Activated CD4-positive, alpha-beta T cell treated with anti-CD3 and anti-CD28 coated beads for 1 hour (primary cell): ENCODE measurements around the gene TSPEAR.
"Not testable (repeated sequence)": the region's sequence is repeated elsewhere in the genome, so short reads cannot be mapped to it uniquely, and the experiment has no call there.

ENCODE experiments used
- DNase-seq: peaks from one replicate; pipeline ENCODE4 v3.0.0-alpha.2; 2020

Gene TSPEAR

DNA sequence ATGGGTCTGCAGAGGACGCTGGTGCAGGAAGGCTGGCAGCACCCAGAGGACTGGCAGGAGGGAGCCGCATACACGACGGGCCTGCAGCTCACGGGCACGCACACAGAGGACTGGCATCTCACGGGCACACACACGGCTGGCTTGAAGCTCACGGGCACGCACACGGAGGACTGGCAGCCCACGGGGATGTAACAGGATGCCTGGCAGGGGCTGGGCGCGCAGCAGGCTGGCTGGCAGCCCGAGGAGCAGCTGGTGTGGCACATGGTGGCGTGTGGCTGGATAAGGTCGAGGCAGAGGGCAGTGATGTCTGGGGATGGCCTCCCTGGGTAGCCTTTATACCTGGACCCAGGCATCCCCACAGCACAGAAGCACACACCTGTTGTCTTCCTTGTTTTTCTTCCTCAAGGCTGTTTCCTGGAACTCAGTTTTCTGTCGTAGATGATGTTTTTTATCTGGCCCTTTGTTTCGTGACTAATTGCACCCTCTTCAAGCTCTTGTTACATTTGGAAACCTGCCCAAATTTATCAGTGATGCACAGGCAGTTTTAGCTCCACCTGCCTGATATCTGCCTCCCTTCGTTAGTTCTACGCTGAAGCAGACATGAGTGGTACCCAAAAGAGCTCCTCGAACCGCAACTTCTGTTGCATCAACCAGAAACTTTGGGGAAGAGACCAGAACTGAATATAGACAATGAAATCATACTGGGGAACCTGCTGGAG, 29.4 kb downstream of the TSPEAR start, which contains the start of gene KRTAP12-1:
Gene KRTAP12-1, minus strand, starts transcription at position 303 of the 719 bp plus-strand sequence. Its CDS starts 40 bp downstream, at position 263.
- no peak for DNase-seq

DNA sequence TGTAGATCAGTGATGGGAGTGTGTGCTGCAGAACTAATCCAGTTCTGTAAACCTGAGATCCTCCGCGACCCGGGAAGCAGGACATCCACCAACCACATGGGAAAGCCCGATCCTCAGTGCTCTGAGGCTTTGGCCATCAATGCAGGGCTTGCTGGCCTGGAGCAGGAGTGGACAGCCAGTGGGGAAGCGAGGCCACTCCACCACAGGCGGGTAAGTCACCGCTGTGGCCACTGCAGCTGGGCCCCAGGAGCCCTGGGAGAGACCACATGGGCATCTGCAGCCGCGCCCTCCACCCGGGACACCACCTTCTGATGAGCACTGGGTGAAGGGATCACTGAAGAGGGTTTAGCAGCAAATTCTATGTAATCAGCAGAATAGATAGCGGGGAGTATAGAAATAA, 30.2 kb downstream of the TSPEAR start:
- DNase-seq, result no peak

DNA sequence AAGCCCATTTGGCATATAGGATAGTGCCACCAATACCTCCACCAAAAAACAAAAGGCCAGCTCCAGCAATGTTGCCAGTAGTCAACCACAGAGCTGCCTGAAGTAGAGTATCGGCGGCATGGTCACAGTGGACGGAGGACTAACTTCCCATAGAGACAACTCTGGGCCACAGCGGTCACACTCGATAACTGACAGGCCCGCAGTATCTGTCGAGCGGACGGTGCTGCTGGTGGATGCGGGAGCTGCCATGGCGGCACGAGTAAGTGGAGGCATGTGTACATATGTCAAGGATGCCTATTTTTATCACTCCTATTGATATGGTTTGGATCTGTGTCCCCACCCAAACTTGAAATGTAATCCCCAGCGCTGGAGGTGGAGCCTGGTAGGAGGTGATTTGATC, 33.5 kb downstream of the TSPEAR start:
- DNase-seq, result no peak

DNA sequence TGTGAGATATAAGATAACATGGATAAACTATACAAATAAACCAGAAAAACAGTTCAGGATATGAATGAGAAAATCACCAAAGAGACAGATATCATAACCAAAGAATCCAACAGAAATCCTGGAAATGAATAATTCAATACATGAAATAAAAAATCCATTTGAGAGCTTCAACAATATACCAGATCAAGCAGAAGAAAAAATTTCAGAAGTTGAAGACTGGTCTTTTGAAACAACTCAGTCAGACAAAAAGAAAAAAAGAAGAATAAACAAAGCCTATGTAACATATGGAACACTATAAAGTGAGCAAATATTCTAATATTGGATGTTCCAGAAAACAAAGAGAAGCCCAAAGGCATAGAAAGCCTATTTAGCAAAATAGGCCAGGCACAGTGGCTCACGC, 39.5 kb downstream of the TSPEAR start:
- no peak for DNase-seq

- DNase-seq, result no peak
Measured at GRCh38 chr21:44670642-44671432, 40.5 kb downstream of the TSPEAR start.

DNA sequence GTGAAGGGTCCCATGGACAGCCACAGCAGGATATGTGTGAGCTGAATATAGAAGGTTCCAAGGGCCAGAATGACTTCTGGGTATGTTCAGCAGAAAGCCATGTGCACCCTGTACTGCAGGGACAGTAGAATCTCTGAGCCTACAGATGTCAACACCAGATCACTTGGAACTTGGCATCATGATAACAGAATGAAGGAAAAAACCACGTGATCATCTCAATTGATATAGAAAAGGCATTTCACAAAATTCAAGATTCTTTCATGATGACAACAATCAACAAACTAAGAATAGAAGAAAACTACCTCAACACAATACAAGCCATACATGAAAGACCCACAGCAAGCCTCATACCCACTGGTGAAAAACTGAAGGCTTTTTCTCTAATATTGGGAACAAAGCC, 43.8 kb downstream of the TSPEAR start:
- no peak for DNase-seq

DNA sequence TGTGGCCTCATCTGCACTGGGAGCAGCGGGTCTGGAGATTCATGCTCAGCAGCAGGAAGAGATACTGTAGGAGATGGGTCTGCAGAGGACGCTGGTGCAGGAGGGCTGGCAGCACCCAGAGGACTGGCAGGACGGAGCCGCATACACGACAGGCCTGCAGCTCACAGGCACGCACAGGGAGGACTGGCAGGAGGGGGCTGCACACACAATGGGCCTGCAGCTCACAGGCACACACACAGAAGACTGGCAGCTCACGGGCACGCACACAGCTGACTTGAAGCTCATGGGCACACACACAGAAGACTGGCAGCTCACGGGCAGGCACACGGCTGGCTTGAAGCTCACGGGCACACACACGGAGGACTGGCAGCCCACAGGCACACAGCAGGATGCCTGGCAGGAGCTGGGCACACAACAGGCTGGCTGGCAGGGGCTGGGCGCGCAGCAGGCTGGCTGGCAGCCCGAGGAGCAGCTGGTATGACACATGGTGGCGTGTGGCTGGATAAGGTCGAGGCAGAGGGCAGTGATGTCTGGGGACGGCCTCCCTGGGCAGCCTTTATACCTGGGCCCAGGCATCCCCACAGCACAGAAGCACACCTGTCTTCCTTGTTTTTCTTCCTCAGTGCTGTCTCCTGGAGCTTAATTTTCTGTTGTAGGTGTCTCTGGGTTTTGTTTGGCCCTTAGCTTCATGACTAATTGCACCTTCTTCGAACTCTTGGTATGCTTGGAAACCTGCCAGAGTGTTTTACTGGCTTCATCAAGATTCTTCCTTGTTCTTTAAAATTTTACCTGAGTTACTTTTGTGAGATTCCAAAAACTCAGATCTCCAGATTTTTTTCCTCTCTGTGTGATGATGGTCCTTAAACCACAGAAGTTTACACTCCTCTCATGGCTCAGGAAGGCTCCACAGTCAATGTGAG, 44.7 kb downstream of the TSPEAR start, which contains the start of gene KRTAP12-2:
Gene KRTAP12-2, minus strand, starts transcription at position 527 of the 920 bp plus-strand sequence. Its CDS starts 41 bp downstream, at position 486.
- no peak for DNase-seq

- DNase-seq, result no peak
Measured at GRCh38 chr21:44664691-44665090, 46.7 kb downstream of the TSPEAR start.

- not testable (repeated sequence) for DNase-seq
Measured at GRCh38 chr21:44661567-44661966, 49.8 kb downstream of the TSPEAR start.

DNA sequence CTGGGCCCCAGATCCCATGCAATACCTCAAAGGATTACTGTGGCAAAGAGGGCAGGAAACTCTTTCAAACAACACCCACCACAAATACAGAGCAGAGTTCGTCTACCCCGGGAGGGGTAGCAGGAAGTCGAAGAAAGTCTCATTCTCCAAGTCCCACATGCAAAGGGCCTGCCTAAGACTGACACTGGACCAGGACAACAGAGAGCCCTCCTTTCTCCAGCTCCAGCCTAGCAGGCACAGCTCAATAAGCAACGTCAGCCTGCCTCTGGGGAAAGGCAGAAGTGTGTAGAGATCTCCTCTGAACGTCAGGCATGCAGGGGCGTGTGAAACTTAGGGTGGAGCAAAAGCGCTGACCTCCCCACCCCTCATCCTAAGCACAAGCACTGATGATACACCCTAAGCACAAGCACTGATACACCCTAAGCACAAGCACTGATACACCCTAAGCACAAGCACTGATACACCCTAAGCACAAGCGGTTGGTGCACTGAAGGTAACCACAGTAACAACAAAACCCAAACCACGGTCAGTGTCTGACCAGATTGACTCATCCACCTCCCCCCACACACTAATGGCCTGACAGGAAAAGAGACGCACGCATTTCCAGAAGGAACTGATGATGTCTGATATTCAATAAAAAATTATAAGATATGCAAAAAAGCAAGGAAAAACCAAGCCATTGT, 52.3 kb downstream of the TSPEAR start:
- no peak for DNase-seq

- no peak for DNase-seq
Measured at GRCh38 chr21:44658541-44658910, 52.8 kb downstream of the TSPEAR start.

DNA sequence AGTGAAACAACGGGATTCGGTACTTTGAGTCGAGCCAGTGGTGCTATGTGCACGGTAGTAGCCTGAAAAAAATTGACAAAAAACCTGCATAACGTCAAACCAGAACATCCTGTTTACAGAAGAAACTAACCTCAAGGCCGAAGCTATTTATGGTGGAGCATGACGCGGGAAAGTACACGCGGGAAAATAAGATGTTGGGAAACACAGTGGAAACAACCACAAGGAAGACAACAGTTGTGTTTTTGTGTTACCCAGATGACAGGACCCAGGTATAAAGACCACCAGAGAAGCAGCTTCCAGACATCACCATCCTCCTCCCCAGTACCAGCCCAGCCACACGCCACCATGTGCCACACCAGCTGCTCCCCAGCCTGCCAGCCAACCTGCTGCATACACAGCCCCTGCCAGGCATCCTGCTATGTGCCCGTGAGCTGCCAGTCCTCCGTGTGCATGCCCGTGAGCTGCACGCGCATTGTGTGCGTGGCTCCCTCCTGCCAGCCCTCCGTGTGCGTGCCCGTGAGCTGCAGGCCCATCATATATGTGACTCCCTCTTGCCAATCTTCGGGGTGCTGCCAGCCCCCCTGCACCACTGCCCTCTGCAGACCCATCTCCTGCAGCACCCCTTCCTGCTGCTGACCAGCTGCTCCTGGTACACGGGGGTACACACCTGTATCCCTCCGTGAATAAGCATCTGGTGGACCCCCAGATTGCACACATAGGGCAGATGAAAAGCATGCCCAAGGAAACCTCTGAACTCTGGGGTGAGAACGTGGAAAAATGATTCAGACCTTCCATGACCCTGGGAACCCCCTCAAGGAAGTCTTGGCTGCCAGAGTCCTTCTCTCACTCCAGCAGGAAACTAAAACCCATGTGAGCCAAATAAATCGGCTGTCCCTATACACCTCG, 53.5 kb downstream of the TSPEAR start, which contains the start of gene KRTAP12-3:
Gene KRTAP12-3, plus strand, starts transcription at position 298 of the 906 bp plus-strand sequence. Its CDS starts 48 bp downstream, at position 346.
- no peak for DNase-seq

GRCh38 chr21:44656868-44657267, 54.5 kb downstream of the TSPEAR start:
- DNase-seq, result no peak

GRCh38 chr21:44654576-44655175, 56.7 kb downstream of the TSPEAR start, which contains the start of gene KRTAP12-4:
TSS of gene KRTAP12-4 (minus strand) at chr21:44654659. CDS start at chr21:44654614, 45 bp downstream.
- DNase-seq, result no peak

- DNase-seq, result peak; percentile 27
Measured at GRCh38 chr21:44653656-44654575, 57.5 kb downstream of the TSPEAR start.

DNA sequence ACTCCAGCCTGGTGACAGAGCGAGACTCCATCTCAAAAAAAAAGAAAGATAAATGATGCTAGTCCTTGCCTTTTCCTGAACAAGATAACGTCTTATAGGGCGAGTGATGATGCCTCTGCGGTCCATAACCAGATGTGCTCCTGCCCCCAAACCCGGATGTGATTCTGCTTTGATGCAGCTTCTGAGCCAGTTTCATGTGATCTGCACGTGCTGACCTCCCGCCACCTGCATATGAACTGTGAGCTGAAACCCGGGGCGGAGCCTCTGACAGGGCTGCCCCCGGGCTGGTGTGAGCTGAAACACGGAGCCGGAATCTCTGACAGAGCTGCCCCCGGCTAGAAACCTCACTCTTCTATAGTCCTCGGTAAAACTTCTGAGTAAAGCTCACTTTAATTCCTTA, 58.2 kb downstream of the TSPEAR start:
- no peak for DNase-seq

- no peak for DNase-seq
Measured at GRCh38 chr21:44650973-44651675, 60.2 kb downstream of the TSPEAR start.

- DNase-seq, result no peak
Measured at GRCh38 chr21:44650265-44650972, 61.0 kb downstream of the TSPEAR start.
